ENCODE measurements around the gene PROM1.

- no peak for TF ChIP-seq CTCF (conservative IDR thresholded peaks at IDR 0.05; ENCODE audit: low read length)
- TF ChIP-seq EZH2phosphoT487 (IDR thresholded peaks at IDR 0.05; ENCODE audit: borderline replicate concordance): no peak
Observed at GRCh38 chr4:16011173-16011572, 72.7 kb downstream of the PROM1 start.
